Coronary artery (tissue), 2 donors: ENCODE results near the gene NFE2L3.
"Not testable (repeated sequence)": the region's sequence is repeated elsewhere in the genome, so short reads cannot be mapped to it uniquely, and the experiment has no call there.

Source experiments
- DNase-seq: peaks from one replicate; pipeline ENCODE4 v3.0.0-alpha.2; 2017; ENCODE audit warnings: low spot score
- H3K27ac ChIP-seq, 2 donors: fragments of 200-600 bp; sonication (generic); one replicate each; pipeline ENCODE4 v1.5.1; 2016 to 2019
- H3K4me3 ChIP-seq: fragments of 200-600 bp; sonication (generic); 2 replicates; pipeline ENCODE4 v1.5.1; 2016; ENCODE audit warnings: mild to moderate bottlenecking, moderate library complexity
- TF ChIP-seq, protein P1 (sequence below): fragments of 200-600 bp; sonication (generic); IDR thresholded peaks from one replicate; pipeline ENCODE4 v1.5.1; 2019; ENCODE audit warnings: antibody characterized with exemption

Gene NFE2L3

DNA sequence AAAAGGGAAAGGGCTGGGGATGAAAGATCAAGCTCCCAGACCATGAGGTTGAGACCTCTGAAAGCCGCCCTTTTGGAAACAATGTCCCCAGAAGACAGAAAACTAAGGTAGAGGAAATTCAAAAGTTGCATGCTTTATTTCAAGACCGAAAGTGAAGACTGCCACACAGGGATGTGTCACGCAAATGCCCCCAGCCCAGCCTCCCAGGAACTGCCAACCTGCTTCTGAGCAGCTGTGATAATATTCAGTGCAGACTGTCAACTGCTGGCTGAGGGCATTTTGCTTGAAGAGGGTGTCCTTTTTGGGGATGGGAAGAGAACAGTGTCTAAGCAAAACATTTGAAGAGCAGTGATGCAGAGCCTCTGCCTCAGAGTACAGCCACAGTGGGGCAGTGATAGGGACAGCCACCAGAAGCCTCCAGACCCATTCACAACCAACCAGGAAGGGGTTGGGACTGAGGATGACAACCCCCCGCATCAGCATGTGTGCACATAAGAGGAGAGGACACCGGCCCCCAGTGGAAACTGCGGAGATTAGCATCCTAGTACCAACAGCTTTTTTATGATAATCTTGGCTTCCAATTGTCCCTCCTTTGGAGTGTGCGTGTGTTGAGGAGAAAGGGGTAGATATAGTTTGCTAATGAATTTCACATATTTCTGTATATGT, 34.7 kb upstream of the NFE2L3 start:
- no peak overlapping the region for H3K27ac ChIP-seq
- TF ChIP-seq, protein P1, sequence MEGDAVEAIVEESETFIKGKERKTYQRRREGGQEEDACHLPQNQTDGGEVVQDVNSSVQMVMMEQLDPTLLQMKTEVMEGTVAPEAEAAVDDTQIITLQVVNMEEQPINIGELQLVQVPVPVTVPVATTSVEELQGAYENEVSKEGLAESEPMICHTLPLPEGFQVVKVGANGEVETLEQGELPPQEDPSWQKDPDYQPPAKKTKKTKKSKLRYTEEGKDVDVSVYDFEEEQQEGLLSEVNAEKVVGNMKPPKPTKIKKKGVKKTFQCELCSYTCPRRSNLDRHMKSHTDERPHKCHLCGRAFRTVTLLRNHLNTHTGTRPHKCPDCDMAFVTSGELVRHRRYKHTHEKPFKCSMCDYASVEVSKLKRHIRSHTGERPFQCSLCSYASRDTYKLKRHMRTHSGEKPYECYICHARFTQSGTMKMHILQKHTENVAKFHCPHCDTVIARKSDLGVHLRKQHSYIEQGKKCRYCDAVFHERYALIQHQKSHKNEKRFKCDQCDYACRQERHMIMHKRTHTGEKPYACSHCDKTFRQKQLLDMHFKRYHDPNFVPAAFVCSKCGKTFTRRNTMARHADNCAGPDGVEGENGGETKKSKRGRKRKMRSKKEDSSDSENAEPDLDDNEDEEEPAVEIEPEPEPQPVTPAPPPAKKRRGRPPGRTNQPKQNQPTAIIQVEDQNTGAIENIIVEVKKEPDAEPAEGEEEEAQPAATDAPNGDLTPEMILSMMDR, result no peak
- no peak for DNase-seq
- H3K4me3 ChIP-seq, result no peak overlapping the region

DNA sequence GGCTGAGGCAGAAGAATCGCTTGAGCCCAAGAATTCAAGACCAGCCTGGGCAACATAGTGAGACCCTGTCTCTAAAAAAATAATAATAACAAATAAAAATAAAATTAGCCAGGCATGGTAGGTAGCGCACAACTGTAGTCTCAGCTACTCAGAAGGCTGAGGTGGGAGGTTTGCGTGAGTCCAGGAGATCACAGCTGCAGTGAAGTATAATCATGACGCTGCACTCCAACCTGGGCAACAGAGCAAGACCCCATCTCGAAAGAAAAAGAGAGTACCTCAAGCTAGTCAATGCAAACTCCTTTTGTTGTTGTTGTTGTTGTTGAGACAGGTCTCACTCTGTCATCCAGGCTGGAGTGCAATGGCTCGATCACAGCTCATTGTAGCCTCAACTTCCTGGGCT, 34.0 kb upstream of the NFE2L3 start:
- Histone ChIP-seq H3K27ac (no peak overlapping the region), H3K4me3 (no peak overlapping the region)
- TF ChIP-seq, protein P1, result no peak
- no peak for DNase-seq

DNA sequence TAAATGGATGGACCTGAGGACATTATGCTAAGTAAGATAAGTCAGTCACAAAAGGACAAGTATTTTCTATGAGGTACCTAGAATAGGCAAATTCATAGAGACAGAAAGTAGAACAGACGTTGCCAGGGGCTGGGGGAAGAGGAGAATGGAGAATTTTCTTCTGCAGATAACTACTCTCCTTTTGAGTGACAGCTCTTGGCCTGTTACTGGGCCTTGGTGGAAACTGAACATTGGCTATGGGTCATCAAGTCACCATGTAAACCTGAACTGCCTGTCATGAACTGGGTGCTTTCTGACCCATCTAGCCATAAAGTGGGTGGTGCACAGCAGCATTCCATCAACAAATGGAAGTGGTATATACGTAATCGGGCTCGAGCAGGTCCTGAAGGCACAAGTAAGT, 29.3 kb upstream of the NFE2L3 start:
- Histone ChIP-seq H3K4me3 (no peak overlapping the region), H3K27ac (no peak overlapping the region)
- no peak for DNase-seq
- TF ChIP-seq, protein P1, result no peak

DNA sequence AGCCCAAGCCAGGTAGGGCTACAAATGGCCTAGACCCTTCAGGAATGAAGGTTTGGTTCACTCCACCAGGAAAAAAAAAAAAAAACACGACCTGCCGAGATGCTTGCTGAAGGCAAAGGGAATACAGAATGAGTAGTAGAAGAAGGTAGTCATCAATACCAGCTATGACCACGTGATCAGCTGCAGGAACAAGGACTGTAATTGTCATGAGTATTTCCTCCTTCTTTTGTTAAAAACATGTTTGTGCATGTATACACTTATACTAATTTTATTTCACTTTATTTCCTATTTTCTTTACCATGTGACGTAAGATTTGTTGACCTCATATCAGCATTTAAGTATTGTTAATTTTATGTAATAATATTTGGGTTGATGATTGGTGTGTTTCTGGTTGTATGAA, 27.2 kb upstream of the NFE2L3 start:
- H3K4me3 ChIP-seq, DNase-seq, H3K27ac ChIP-seq: not testable (repeated sequence)

DNA sequence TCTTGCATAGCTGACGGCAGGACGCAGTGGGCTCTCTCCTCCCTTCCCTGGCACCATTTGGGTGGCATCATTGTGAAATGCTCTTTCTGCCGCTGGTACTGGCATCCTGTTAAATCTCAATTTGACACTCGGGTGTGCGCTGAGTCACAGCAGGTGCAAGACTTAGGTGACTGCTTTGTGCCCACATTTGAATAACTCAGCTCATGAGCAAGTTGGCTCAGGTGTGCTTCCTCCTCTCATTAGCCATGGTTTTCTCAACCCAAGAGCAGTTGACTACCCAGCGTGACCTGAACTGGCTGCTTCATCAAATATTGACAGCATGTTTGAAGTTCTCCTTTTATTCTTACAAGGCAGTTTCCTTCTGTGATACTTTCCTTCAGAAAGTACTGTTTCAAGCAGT, 24.6 kb upstream of the NFE2L3 start:
- no peak for DNase-seq
- H3K27ac ChIP-seq, result no peak overlapping the region
- TF ChIP-seq, protein P1, result no peak
- H3K4me3 ChIP-seq, result no peak overlapping the region

DNA sequence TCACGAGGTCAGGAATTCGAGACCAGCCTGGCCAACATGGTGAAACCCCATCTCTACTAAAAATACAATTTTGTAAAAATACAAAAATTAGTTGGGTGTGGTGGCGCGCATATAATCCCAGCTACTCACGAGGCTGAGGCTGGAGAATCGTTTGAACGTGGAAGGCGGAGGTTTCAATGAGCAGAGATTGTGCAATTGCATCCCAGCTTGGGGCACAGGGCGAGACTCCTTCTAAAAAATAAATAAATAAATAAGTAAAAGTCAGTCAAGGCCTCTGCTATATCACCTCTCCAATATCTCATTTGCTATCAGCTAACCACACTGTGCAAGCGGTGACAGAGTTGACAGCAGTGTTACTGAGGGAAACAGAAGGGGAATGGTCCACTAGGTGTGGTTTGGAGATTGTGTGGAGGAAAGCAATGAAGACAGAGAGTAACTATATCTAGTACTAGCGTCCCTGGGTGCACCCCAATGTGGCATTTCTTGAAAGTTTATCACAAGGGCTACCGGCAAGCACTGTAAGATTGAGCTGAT, 20.9 kb upstream of the NFE2L3 start:
- Histone ChIP-seq H3K4me3 (no peak overlapping the region), H3K27ac (no peak overlapping the region)
- no peak for DNase-seq
- TF ChIP-seq, protein P1, result no peak

DNA sequence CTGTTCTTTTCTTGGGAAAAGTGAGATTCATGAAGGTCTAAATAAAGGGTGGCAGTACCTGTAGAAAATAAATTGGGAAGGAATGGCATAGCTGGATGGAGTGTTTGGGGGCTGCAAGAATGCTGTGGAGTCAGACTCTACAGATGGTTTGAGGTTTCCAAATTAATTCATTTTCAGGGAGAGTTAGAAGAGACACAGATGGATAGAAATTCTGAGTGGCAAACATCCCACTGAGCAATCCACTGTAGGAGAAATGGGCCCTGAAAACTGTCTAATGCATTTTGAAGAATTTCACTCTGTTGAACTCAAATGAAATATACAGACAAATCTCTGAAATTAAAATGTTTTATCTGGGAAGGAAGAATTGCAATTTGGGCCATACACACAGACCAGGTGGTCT, 16.9 kb upstream of the NFE2L3 start:
- DNase-seq, result no peak
- Histone ChIP-seq H3K27ac (no peak overlapping the region), H3K4me3 (no peak overlapping the region)
- TF ChIP-seq, protein P1, result no peak
